Vagina (tissue), 2 donors: ENCODE results near the gene CHD5. TPM values are rescaled to one million over a fixed set of nuclear protein-coding genes. Genes with fewer than 3 reads are reported as not detected.

ENCODE experiments used
- DNase-seq, 2 donors: peaks; one replicate each; pipeline ENCODE4 v3.0.0-alpha.2; 2017; ENCODE audit errors: extremely low spot score in 2 of 2
- H3K27ac ChIP-seq: fragments of 200-600 bp; sonication (generic); one replicate; pipeline ENCODE4 v1.5.1; 2019
- H3K27me3 ChIP-seq: fragments of 200-600 bp; sonication (generic); one replicate; pipeline ENCODE4 v1.5.1; 2019
- H3K36me3 ChIP-seq, 2 donors: fragments of 200-600 bp; sonication (generic); one replicate each; pipeline ENCODE4 v1.5.1; 2017 to 2019
- H3K4me1 ChIP-seq: fragments of 200-600 bp; sonication (generic); one replicate; pipeline ENCODE4 v1.5.1; 2019
- H3K4me3 ChIP-seq, 2 donors: fragments of 200-600 bp; sonication (generic); 1 replicate in 1 of 2; 2 replicates in 1 of 2; pipeline ENCODE4 v1.5.1; 2016 to 2019
- H3K9me3 ChIP-seq: fragments of 200-600 bp; sonication (generic); one replicate; pipeline ENCODE4 v1.5.1; 2019
- POLR2A ChIP-seq, 2 donors: fragments of 450-650 bp; IDR thresholded peaks; one replicate each; pipeline ENCODE4 v1.6.1; 2017; ENCODE audit warnings: antibody characterized with exemption in 2 of 2, mild to moderate bottlenecking in 2 of 2, moderate library complexity in 2 of 2
- POLR2AphosphoS5 ChIP-seq, 2 donors: sonication (generic); formaldehyde crosslinking; IDR thresholded peaks; one replicate each; pipeline ENCODE4 v1.9.0; 2017; ENCODE audit warnings: antibody characterized with exemption in 2 of 2, mild to moderate bottlenecking in 2 of 2, low read depth in 1 of 2; ENCODE audit not compliant: insufficient read depth in 1 of 2
- intact Hi-C: fragments of 100-400 bp; cut with DNase I; formaldehyde crosslinking; loops from one replicate; pipeline ENCODE4 v1.15.1; 2023
- total RNA-seq: library from RNA; depleted of rRNA; stranded (reverse); fragments of >200 nt; gene quantifications from one replicate; pipeline ENCODE4 v1.2.3, GENCODE V29; 2016
- TF ChIP-seq, protein P1 (sequence below), 3 experiments: fragments of 450-650 bp in 2 of 3; fragments of 200-600 bp in 1 of 3; sonication (generic) in 1 of 3; IDR thresholded peaks; one replicate each; pipeline ENCODE4 v1.5.1; 2017 to 2019; ENCODE audit warnings: antibody characterized with exemption in 3 of 3, mild to moderate bottlenecking in 2 of 3, moderate library complexity in 2 of 3

CHD5 gene
- total RNA-seq, 1 donor from 2014 or later = 2.0 TPM

DNA sequence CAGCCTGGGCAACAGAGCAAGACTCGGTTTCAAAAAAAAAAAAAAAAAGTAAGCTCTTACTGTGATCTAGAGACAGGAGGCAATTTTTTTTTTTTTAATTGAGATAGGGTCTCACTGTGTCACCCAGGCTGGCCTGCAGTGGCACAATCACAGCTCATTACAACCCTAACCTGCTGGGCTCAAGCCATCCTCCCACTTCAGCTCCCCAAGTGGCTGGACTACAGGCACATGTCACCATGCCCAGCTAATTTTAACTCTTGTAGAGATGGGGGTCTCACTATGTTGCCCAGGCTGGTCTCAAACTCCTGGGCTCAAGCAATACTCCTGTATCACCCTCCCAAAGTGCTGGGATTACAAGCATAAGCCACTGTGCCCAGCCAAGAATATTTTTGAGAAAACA lies 11.8 kb upstream of the CHD5 start:
- no peak for DNase-seq
- TF ChIP-seq POLR2A (IDR thresholded peaks at IDR 0.05) = no peak
- TF ChIP-seq, protein P1, sequence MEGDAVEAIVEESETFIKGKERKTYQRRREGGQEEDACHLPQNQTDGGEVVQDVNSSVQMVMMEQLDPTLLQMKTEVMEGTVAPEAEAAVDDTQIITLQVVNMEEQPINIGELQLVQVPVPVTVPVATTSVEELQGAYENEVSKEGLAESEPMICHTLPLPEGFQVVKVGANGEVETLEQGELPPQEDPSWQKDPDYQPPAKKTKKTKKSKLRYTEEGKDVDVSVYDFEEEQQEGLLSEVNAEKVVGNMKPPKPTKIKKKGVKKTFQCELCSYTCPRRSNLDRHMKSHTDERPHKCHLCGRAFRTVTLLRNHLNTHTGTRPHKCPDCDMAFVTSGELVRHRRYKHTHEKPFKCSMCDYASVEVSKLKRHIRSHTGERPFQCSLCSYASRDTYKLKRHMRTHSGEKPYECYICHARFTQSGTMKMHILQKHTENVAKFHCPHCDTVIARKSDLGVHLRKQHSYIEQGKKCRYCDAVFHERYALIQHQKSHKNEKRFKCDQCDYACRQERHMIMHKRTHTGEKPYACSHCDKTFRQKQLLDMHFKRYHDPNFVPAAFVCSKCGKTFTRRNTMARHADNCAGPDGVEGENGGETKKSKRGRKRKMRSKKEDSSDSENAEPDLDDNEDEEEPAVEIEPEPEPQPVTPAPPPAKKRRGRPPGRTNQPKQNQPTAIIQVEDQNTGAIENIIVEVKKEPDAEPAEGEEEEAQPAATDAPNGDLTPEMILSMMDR (IDR thresholded peaks at IDR 0.05) = no peak
- no peak for TF ChIP-seq POLR2AphosphoS5 (IDR thresholded peaks at IDR 0.05; ENCODE audit: insufficient read depth in 1 of 2, low read depth in 1 of 2)
- intact Hi-C loops = no loop called here
- Histone ChIP-seq H3K4me1 (peaks cover 4% of the 10 kb centered on the region), H3K27me3 (no peaks in the 10 kb centered on the region), H3K4me3 (no peak overlapping the region), H3K9me3 (no peaks in the 10 kb centered on the region), H3K36me3 (peaks cover 0 to 85% of the 10 kb centered on the region in 2 donors), H3K27ac (no peak overlapping the region)

DNA sequence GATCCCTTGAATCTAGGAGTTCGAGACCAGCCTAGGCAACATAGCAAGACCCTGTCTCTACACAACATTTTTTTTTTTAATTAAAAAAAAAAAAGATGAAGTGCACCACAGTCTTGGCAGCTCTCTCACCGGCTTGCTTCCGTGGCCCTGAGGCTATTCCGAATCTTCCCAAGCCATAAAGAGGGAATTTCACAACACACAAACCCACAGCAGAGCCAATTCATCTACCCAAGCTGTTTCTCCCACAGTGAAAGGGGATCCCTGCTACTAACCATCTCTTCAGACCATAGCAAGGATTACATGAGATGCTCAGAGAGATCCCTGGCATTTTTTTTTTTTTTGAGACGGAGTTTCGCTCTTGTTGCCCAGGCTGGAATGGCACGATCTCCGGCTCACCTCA lies 8.3 kb upstream of the CHD5 start:
- no peak overlapping the region for H3K4me3 ChIP-seq
- no peak overlapping the region for H3K27ac ChIP-seq
- TF ChIP-seq, protein P1 (IDR thresholded peaks at IDR 0.05) = no peak
- no peak for TF ChIP-seq POLR2A (IDR thresholded peaks at IDR 0.05)
- no peak for TF ChIP-seq POLR2AphosphoS5 (IDR thresholded peaks at IDR 0.05; ENCODE audit: insufficient read depth in 1 of 2, low read depth in 1 of 2)
- intact Hi-C loops = no loop called here
- H3K4me1 ChIP-seq = no peaks in the 10 kb centered on the region
- H3K27me3 ChIP-seq = no peaks in the 10 kb centered on the region
- no peak for DNase-seq
- H3K9me3 ChIP-seq = no peaks in the 10 kb centered on the region
- H3K36me3 ChIP-seq = peaks cover 0 to 67% of the 10 kb centered on the region in 2 donors

DNA sequence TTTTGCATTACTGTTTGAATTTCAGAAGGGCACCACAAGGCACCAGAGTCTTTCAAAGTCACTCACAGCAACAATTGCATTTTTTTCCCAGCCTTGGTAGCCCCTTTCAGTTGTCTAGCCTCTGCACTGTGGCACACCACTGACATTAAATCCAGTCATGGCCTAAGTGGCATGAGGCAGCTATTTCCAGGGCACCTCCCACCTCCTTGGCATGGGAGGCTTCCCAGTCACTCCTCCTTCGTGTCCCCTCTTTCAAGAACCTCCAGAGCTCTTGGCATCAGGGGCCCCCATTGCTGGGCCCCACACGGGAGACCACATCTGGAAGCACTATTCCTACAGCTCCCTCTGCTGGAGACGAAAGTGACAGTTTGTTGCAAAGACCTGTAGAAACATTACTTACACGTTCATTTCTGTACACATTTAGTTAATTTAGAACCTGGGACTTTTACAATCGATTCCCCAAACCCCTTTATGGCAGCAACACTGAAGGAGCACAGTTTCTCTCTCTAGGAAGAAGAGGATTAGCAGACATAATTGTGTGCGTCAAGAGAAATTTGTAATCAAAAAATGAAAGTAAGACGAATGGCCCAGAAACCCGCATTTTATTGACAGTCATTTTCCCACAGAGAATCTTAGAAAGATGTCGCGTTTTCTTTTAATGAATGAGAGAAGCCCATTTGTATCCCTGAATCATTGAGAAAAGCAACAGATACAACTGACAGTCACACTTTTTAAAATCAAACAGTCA lies 5.7 kb upstream of the CHD5 start:
- intact Hi-C loops = no loop called here
- Histone ChIP-seq H3K4me3 (no peak overlapping the region), H3K36me3 (peaks cover 0 to 44% of the 10 kb centered on the region in 2 donors), H3K27ac (no peak overlapping the region), H3K9me3 (no peaks in the 10 kb centered on the region), H3K27me3 (no peaks in the 10 kb centered on the region), H3K4me1 (peaks cover 9% of the 10 kb centered on the region)
- TF ChIP-seq POLR2AphosphoS5 (IDR thresholded peaks at IDR 0.05; ENCODE audit: insufficient read depth in 1 of 2, low read depth in 1 of 2) = no peak
- TF ChIP-seq POLR2A (IDR thresholded peaks at IDR 0.05) = no peak
- TF ChIP-seq, protein P1 (IDR thresholded peaks at IDR 0.05) = no peak
- DNase-seq = no peak

DNA sequence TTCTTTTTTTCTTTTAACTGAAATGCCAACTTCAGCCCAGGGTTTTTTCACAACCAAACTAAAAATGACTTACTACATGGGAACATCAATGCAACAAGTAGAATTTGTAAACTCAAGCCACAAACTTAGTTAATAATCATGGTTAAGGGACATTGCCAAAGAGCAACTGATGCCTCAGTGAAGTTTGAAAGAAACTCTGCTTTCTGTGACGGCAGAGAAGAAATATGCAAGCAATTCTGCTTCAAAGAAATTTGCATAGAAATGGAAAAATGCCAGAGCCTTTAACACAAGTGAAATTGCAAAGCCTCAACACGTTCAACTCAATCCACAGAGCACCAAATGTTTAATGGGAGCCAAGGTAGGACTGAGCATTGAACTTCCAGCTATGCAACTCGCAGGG lies 5.0 kb upstream of the CHD5 start:
- Histone ChIP-seq H3K9me3 (no peaks in the 10 kb centered on the region), H3K36me3 (peaks cover 0 to 37% of the 10 kb centered on the region in 2 donors), H3K27ac (no peak overlapping the region), H3K27me3 (no peaks in the 10 kb centered on the region), H3K4me3 (no peak overlapping the region), H3K4me1 (peaks cover 13% of the 10 kb centered on the region)
- no peak for DNase-seq
- TF ChIP-seq, protein P1 (IDR thresholded peaks at IDR 0.05) = no peak
- intact Hi-C loops = no loop called here

DNA sequence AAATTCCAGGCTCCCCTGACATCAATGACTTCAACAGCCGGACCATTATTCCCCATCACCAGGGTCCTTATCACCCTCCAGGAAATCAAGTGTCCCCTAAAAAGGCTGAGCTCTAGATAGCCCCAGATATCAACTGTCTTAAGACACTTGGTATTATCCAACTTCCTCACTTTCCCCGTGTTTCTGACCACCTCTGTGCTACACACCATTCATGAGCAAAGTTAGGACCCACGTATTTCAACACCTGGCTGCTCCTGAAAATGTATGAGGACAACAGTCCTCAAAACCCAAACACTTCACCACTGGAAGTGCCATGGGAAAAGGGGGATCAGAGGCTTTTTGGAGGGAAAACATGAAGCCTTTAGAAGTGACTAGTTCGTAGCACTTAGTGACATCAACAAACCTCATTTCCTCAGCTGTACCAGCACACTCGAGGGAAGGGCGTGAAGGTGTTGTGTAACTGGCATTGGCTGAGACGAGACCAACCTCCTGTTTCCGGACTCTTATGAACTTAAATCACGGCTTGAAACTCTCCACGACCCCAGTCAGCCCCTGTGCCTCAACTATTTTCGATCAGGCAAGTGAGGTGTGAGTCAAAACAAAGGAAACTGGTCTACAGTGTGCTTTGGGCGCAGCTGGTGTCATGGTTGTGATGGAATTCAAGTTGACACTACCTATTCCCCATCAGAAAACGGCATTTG lies 4.1 kb upstream of the CHD5 start:
- Histone ChIP-seq H3K27me3 (no peaks in the 10 kb centered on the region), H3K36me3 (peaks cover 0 to 28% of the 10 kb centered on the region in 2 donors), H3K4me3 (no peak overlapping the region), H3K9me3 (no peaks in the 10 kb centered on the region), H3K27ac (no peak overlapping the region), H3K4me1 (peaks cover 13% of the 10 kb centered on the region)
- no peak for DNase-seq
- TF ChIP-seq, protein P1 (IDR thresholded peaks at IDR 0.05) = no peak
- TF ChIP-seq POLR2A (IDR thresholded peaks at IDR 0.05) (no peak), POLR2AphosphoS5 (IDR thresholded peaks at IDR 0.05; ENCODE audit: insufficient read depth in 1 of 2, low read depth in 1 of 2) (no peak)
- intact Hi-C loops = no loop called here
